Stimulated activated CD4-positive, alpha-beta T cell treated with anti-CD3 and anti-CD28 coated beads, TNF-alpha, amount 100 ng/mL, for 24 hours (primary cell): ENCODE results near the gene MED16.
A peak's percentile ranks its signal among the peaks of the same experiment; 100 is the strongest.

ENCODE experiments used
- DNase-seq, 3 experiments: peaks; one replicate each; pipeline ENCODE4 v3.0.0-alpha.2; 2020; ENCODE audit warnings: low read depth in 3 of 3

The MED16 gene

GRCh38 chr19:872266-872951, 20.6 kb downstream of the MED16 start:
- DNase-seq = peak; percentile 51 to 79 (median 56)

DNA sequence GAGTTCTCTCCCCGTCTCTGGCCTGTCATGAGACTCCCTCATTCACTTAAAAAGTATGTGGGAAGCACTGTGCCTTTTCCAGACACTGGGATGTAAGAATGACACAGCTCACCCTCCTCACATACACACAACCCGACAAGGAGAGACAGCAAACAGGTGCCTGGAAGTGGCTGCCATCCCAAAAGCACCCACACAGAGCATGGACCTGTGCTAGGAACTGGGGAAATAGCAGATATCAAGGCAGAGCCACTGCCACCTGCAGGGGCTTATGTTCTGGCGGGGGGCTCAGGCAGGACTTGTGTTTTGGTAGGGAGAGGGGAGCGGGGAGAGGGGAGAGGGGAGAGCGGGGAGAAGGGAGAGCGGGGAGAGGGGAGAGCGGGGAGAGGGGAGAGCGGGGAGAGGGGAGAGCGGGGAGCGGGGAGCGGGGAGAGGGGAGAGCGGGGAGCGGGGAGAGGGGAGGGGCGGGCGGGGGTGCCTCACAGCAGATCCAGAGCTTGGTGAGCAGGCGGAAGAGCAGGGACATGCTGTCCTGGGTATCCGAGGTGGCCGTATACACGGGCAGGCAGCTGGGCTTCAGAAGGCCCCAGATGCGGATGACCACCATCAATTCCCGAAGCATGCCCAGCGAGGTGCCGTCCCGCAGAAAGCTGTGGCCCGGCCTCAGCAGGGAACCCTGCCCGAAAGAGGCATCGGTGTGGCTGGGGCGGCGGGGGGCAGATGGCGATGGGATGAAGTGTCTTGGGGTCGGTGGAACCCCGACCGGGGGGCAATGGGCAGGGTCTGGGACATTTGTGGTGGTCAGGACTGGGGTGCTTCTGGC, 21.3 kb downstream of the MED16 start:
- no peak for DNase-seq

- DNase-seq = no peak
Observed at GRCh38 chr19:870963-871401, 22.0 kb downstream of the MED16 start.

DNA sequence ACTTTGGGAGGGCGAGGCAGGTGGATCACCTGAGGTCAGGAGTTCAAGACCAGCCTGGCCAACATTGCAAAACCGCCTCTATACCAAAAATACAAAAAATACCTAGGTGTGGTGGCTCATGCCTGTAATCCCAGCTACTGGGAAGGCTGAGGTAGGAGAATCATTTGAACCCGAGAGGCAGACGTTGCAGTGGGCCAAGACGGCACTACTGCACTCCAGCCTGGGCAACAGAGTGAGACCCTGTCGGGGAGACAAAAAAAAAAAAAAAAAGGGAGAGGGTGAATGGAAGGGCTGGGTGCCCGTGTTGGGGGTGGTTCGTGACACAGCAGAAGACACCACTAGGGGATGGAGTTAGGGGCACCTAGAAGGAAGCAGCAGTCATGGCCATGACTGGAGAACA, 22.7 kb downstream of the MED16 start:
- DNase-seq = no peak

DNA sequence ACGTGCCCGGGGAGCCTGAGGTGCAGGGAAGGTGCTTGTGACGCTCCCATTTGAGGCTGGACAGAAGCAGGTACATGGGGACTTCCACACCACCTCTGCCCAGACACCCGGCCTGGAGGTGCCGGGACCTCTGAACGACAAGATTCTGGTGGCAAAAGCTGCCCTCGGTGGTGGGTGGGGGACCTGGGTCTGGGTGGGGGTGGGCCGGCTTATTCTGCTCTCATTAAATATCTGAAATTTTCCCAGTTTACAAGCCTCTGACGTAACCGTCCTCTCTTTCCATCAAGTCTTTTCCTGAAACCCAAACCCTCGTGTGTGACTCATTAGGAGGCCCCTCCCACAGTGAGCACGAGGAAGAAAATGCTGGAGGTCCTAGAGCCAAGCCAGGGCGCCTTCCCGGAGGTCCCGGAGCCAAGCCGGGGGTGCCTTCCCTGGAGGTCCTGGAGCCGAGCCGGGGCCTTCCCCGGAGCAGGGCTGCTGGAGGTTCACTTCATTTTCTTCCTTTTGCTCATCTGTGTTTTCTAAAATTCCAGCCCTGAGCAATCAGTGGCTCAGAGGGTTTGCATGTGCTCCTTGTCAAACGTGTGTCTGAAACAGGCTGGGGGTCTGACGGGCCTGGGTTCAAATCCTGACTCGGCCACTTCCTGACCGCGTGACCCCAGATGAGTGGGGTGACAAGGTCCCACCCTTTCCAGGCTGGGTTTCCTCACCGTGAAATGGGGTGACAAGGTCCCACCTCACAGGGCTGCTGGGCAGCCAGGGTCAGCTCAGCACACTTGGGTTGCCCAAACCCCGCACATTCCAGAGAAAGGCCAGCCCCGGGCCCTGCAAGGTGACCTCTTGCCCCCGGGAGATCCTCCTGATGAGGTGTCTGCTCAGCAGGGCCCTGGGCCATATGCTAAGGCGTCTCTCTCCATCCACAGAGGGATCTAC, 23.5 kb downstream of the MED16 start:
- no peak for DNase-seq

DNA sequence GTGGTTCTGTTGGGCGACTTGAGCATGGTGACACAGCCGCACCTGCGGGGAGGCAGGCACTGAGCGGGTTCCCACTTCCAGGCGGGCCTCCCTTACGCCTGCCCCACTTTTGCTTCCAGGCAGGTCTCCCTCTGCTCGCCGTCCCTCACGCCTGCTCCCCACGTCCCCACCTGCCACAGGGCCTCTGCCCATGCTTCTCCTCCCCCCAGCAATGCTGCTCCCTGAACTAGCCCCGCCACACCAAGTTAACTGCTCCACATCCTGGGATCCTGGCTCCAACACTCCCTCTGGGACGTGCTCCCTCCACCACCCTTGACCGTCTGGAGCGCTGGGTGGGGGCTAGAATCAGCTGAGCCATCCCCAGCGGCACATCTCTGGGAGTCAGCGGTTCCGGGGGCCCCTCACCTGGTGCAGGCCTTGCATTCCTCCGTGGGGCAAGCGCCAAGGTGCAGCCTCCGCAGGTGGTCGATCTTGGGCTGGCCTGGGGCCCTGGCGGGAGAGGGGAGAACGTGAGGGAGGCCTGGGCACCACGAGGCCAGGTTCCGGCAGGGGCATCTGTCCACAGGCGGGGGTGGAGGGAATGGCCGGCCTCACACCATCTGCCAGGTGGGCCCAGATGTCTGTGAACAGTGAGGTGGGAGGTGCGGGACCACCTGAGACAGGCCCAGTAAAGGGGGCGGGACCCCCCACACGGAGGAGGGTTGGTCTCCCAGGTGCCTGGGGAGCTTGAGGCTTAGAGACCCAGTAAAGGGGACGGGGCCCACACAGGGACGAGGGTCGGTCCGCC, 24.3 kb downstream of the MED16 start:
- no peak for DNase-seq

DNA sequence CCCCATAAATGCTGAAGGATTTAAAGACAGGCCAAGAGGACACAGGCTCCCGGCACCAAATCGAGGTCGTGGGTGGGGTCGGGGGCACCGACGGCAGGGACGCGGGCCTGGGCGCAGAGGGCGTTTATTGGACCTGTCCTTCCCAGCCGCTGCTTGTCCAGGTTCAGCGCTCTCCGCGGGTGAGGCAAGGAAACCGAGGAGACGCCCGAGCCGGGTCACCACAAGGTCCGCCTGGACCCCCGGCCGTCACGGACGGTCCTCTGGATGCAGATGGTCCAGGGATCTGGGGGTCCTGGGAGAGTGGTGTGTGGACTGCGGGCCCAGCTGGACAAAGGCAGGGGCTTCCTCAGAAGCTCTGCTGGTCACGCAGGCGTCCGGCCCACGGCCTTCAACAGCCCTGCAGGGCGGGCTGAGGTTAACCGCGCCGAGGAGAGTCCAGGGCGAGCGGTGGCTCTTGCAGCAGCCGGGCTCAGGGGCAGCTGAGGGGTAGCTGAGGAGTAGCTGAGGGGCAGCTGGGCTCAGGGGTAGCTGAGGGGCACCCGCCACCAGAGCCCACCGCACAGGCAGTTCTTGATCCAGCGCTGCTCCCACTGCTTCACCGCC, 25.0 kb downstream of the MED16 start:
- DNase-seq = no peak

- DNase-seq = no peak
Observed at GRCh38 chr19:867301-867793, 25.6 kb downstream of the MED16 start.

- DNase-seq = no peak
Observed at GRCh38 chr19:866769-867300, 26.2 kb downstream of the MED16 start.

DNA sequence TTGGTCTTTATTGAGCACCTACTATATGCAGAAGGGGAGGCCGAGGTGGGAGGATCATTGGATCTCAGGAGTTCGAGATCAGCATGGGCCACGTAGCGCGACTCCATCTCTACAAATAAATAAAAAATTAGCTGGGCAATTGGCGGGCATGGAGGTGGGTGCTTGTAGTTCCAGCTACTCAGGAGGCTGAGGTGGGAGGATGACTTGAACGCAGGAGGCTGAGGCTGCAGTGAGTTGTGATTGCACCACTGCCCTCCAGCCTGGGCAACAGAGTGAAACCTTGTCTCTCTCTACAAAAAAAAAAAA, 29.7 kb downstream of the MED16 start:
- no peak for DNase-seq

DNA sequence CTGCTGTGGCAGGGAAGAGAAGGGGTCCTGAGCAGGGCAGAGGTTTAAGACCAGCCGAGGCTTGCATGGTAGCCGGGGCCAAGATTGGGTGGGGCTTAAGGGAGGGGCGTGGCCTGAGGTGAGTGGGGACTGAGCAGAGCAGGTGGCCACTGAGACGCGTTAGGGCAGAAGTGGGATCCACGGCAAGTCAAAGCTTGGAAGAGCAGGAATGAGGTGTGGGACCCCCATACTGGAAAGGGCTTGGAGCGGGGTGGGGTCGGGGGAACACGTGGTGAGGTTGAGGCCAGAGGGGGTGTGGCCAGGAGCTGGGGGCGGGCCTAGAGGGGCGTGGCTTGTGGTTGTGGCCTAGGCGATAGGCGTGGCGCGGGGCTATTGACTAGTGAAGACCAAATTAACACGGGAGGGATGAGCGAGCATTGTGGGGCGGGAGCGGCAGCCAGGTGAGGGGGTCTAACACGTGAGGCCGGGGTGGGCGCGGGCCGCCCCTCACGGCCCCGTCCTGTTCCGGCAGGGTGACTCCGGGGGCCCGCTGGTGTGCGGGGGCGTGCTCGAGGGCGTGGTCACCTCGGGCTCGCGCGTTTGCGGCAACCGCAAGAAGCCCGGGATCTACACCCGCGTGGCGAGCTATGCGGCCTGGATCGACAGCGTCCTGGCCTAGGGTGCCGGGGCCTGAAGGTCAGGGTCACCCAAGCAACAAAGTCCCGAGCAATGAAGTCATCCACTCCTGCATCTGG, 30.2 kb downstream of the MED16 start:
- peak; percentile 45 to 78 (median 53) for DNase-seq

DNA sequence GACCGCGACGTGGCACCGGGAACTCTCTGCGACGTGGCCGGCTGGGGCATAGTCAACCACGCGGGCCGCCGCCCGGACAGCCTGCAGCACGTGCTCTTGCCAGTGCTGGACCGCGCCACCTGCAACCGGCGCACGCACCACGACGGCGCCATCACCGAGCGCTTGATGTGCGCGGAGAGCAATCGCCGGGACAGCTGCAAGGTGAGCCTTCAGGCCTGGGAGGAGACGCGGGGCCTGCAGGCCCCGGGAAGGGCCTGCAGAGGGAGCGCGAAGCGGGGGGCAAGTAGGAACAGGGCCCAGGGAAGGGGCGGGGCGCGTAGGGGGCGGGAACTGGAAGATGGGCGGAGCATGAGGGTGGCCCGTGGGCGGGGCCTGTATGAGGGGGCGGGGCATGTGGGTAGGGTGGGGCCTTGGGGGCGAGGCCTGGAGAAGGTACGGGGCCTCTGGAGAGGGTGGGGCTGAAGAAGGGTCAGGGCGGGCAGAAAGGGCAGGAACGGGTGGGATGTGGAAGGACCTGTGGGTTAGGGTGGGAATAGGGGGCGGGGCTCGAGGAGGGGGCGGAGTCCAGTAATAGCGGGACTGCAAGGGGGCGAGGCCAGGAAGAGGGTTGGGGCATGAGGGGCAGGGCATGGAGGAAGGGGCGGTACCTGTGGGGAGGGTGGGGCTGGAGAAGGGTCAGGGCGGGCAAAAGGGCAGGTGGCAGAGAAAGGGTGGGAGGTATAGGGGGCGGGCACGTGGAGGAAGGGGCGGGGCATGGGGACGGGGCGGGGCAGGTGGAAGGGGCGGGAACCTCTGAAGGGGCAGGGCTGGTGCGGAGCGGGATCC, 31.0 kb downstream of the MED16 start:
- DNase-seq = peak; percentile 27 to 70 (median 48)

- DNase-seq = no peak
Observed at GRCh38 chr19:861141-861755, 31.7 kb downstream of the MED16 start.

DNA sequence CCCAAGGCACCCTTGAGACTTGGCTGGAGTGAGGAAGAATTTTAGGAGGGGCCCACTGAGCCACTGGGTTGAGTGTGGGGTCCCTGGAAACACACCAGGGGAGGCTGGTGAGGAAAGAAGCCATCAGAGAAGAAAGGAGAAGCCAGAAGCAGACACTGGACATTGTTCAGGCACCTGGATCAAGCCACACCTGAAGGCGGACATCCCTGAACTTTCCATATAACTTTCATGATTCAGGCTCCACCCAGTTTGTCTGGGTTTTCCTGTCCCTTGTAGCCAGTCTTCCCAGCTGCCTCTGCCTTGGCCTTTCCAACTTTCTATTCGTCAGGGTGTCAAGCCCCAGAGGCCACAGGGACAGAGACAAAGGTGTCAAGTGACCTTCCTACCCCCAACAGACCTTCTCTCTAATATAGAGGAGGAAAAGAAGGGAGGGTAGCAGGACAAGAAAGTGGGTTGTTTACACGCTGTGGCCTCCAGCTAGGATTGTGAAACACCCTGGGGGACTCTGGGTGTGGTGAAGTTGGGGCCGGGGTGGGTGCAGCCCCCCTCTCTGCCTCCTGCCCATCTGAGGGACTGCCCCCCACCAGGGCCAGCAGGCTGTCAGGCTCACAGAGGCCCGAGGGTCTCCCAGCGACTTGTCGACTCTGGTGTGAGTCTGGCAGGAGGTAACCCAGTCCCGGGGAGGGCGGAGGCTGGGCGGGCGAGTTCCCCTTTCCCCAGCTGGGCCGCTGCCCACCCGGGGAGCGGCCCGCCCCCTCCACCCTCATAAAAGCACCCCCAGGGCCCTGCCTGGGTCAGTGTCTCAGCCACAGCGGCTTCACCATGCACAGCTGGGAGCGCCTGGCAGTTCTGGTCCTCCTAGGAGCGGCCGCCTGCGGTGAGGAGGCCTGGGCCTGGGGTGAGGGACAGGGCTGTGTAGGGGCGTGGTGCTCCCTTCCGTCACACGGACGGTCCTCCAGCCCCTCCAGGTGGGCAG, 33.8 kb downstream of the MED16 start, which contains the start of gene CFD:
CFD (plus strand) TSS at position 797 of the 976 bp plus-strand sequence; CDS start at position 823, 26 bp downstream.
- DNase-seq = no peak

DNA sequence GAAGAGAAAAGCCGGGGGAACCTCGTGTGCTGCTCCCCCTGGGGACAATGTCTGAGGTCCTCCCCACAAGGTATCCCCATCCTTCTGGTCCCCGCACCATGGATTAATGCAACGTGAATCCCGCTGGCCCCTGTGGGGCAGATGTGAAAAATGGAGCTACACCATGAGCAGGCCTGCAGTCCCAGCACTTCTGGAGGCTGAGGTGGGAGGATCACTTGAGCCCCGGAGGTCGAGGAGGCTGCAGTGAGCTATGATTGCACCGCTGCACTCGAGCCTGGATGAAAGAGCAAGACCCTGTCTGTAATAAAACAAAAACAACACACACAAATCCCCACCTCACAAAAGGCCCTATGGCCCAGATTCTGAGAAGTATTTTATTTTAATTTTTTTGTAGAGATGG, 34.7 kb downstream of the MED16 start:
- DNase-seq = no peak

- DNase-seq = no peak
Observed at GRCh38 chr19:855566-856120, 37.3 kb downstream of the MED16 start.

DNA sequence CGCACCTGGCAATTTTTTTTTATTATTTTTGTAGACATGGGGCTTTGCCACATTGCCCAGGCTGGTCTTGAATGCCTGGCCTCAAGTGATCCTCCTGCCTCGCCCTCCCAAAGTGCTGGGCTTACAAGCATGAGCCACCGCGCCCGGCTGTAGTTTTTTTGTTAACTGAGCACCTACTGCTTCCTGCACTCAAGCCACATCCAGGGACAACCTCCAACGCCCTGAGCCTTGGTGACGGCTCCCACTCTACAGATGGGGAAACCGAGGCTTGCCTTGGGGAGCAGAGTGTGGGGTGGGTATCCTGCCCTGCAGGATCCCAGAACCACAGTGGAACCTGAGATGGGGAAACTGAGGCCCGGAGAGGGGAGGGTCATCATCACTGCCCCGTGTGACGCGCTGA, 37.8 kb downstream of the MED16 start:
- no peak for DNase-seq
